Prostate gland (tissue), 2 donors: Measurements from ENCODE around the gene BTBD9. TPM values are rescaled to one million over a fixed set of nuclear protein-coding genes. Genes with fewer than 3 reads are reported as not detected.

ENCODE experiments used
- DNase-seq: peaks from one replicate; pipeline ENCODE4 v3.0.0-alpha.2; 2019; ENCODE audit warnings: low spot score
- H3K27ac ChIP-seq, 2 donors: fragments of 200-600 bp; sonication (generic); 2 replicates each; pipeline ENCODE4 v1.5.1; 2017 to 2019
- H3K27me3 ChIP-seq: fragments of 200-600 bp; sonication (generic); replicated peaks from 2 replicates; pipeline ENCODE4 v1.5.1; 2019; ENCODE audit not compliant: insufficient read depth
- H3K36me3 ChIP-seq, 2 donors: fragments of 200-600 bp; sonication (generic); 1 replicate in 1 of 2; 2 replicates in 1 of 2; pipeline versions ENCODE4 v1.5.1 to v1.8.1; 2017 to 2019
- H3K4me1 ChIP-seq: fragments of 200-600 bp; sonication (generic); replicated peaks from 2 replicates; pipeline ENCODE4 v1.5.1; 2019
- H3K4me3 ChIP-seq, 2 donors: fragments of 200-600 bp; sonication (generic); 2 replicates each; pipeline ENCODE4 v1.5.1; 2017 to 2019
- H3K9me3 ChIP-seq: fragments of 200-600 bp; sonication (generic); 2 replicates; pipeline ENCODE4 v1.5.1; 2017
- CTCF ChIP-seq, 4 experiments: fragments of 200-600 bp in 2 of 4; fragments of 450-650 bp in 2 of 4; sonication (generic) in 2 of 4; IDR thresholded peaks; 1 replicate in 3 of 4; 2 replicates in 1 of 4; pipeline ENCODE4 v1.5.1; 2016 to 2019; ENCODE audit warnings: antibody characterized with exemption in 4 of 4, mild to moderate bottlenecking in 2 of 4, moderate library complexity in 2 of 4
- POLR2A ChIP-seq: fragments of 450-650 bp; IDR thresholded peaks from one replicate; pipeline ENCODE4 v1.6.1; 2016; ENCODE audit warnings: antibody characterized with exemption, mild to moderate bottlenecking
- POLR2AphosphoS5 ChIP-seq: sonication (generic); formaldehyde crosslinking; IDR thresholded peaks from one replicate; pipeline ENCODE4 v1.6.1; 2017; ENCODE audit warnings: antibody characterized with exemption
- WGBS: methylation state at CpG from one replicate; pipeline ENCODE4 v1.1.5; 2018; 5-methylcytosine and 5-hydroxymethylcytosine counted together
- intact Hi-C: fragments of 100-400 bp; cut with DNase I; formaldehyde crosslinking; loops from one replicate; pipeline ENCODE4 v1.14.2; 2022
- total RNA-seq, 2 donors: library from RNA; depleted of rRNA; stranded (reverse); fragments of >200 nt; gene quantifications; one replicate each; pipeline ENCODE4 v1.1.0, GENCODE V29; 2016

Gene BTBD9
- total RNA-seq, 2 donors from 2014 or later, result 11.2 to 17.4 TPM

- intact Hi-C loops, result no loop called here
- no peak for TF ChIP-seq POLR2A
- no peak for TF ChIP-seq CTCF (IDR thresholded peaks at IDR 0.05)
- no peak for TF ChIP-seq POLR2AphosphoS5
- no peak overlapping the region for H3K4me3 ChIP-seq
- DNase-seq, result no peak
- H3K9me3 ChIP-seq, result no peaks in the 10 kb centered on the region
- 18% methylated on average over 1 of the region's 1 CpG for WGBS
- no peaks in the 10 kb centered on the region for H3K4me1 ChIP-seq
- H3K36me3 ChIP-seq, result no peaks in the 10 kb centered on the region
- no peaks in the 10 kb centered on the region for H3K27me3 ChIP-seq
- H3K27ac ChIP-seq, result no peak overlapping the region
These were observed 157.3 kb downstream of the BTBD9 start for GRCh38 chr6:38482466-38482865.

- H3K9me3 ChIP-seq, result no peaks in the 10 kb centered on the region
- no peaks in the 10 kb centered on the region for H3K4me1 ChIP-seq
- intact Hi-C loops, result no loop called here
- H3K27me3 ChIP-seq, result no peaks in the 10 kb centered on the region
- H3K27ac ChIP-seq, result no peak overlapping the region
- H3K4me3 ChIP-seq, result no peak overlapping the region
- no peaks in the 10 kb centered on the region for H3K36me3 ChIP-seq
- 67% methylated on average over 4 of the region's 4 CpGs for WGBS
- TF ChIP-seq POLR2A (no peak), POLR2AphosphoS5 (no peak), CTCF (IDR thresholded peaks at IDR 0.05) (no peak)
- DNase-seq, result no peak
These were observed 157.9 kb downstream of the BTBD9 start for GRCh38 chr6:38481851-38482250.

GRCh38 chr6:38481211-38481836 lies 158.4 kb downstream of the BTBD9 start:
- WGBS, result 85% methylated on average over 5 of the region's 5 CpGs
- Histone ChIP-seq H3K27ac (no peak overlapping the region), H3K4me3 (no peak overlapping the region), H3K27me3 (no peaks in the 10 kb centered on the region), H3K4me1 (no peaks in the 10 kb centered on the region), H3K36me3 (no peaks in the 10 kb centered on the region), H3K9me3 (no peaks in the 10 kb centered on the region)
- DNase-seq, result no peak
- no peak for TF ChIP-seq POLR2AphosphoS5
- TF ChIP-seq POLR2A, result no peak
- no peak for TF ChIP-seq CTCF (IDR thresholded peaks at IDR 0.05)
- intact Hi-C loops, result no loop called here

- Histone ChIP-seq H3K36me3 (no peaks in the 10 kb centered on the region), H3K27me3 (no peaks in the 10 kb centered on the region), H3K4me3 (no peak overlapping the region), H3K9me3 (no peaks in the 10 kb centered on the region), H3K27ac (no peak overlapping the region), H3K4me1 (no peaks in the 10 kb centered on the region)
- TF ChIP-seq POLR2AphosphoS5, result no peak
- no peak for TF ChIP-seq POLR2A
- TF ChIP-seq CTCF (IDR thresholded peaks at IDR 0.05), result no peak
- 86% methylated on average over 4 of the region's 4 CpGs for WGBS
- intact Hi-C loops, result no loop called here
- DNase-seq, result no peak
These were observed 159.7 kb downstream of the BTBD9 start for GRCh38 chr6:38480036-38480435.

GRCh38 chr6:38479331-38479730 lies 160.4 kb downstream of the BTBD9 start:
- Histone ChIP-seq H3K27me3 (no peaks in the 10 kb centered on the region), H3K4me1 (no peaks in the 10 kb centered on the region), H3K9me3 (no peaks in the 10 kb centered on the region), H3K27ac (no peak overlapping the region), H3K36me3 (no peaks in the 10 kb centered on the region), H3K4me3 (no peak overlapping the region)
- no peak for TF ChIP-seq POLR2A
- TF ChIP-seq CTCF (IDR thresholded peaks at IDR 0.05), result no peak
- no peak for TF ChIP-seq POLR2AphosphoS5
- 100% methylated on average over 1 of the region's 1 CpG for WGBS
- no peak for DNase-seq
- intact Hi-C loops, result no loop called here
